Upper lobe of left lung (tissue), 4 donors: ENCODE measurements around the gene CEP85L.

Source experiments
- CTCF ChIP-seq, 6 experiments: fragments of 450-650 bp in 4 of 6; fragments of 200-600 bp in 2 of 6; sonication (generic) in 2 of 6; IDR thresholded peaks; one replicate each; pipeline ENCODE4 v1.5.1; 2016 to 2019; ENCODE audit warnings: antibody characterized with exemption in 6 of 6
- EP300 ChIP-seq, 4 donors: sonication (generic); formaldehyde crosslinking; IDR thresholded peaks; one replicate each; pipeline ENCODE4 v1.5.1; 2017; ENCODE audit warnings: antibody characterized with exemption in 4 of 4, control low read depth in 2 of 4
- POLR2A ChIP-seq, 4 donors: fragments of 450-650 bp; IDR thresholded peaks; one replicate each; pipeline ENCODE4 v1.5.1; 2016 to 2017; ENCODE audit warnings: antibody characterized with exemption in 4 of 4, mild to moderate bottlenecking in 2 of 4
- POLR2AphosphoS5 ChIP-seq, 2 donors: sonication (generic); formaldehyde crosslinking; IDR thresholded peaks; one replicate each; pipeline ENCODE4 v1.5.1; 2017; ENCODE audit warnings: antibody characterized with exemption in 2 of 2

GRCh38 chr6:118639054-118639964, 12.1 kb downstream of the CEP85L start:
- TF ChIP-seq CTCF (IDR thresholded peaks at IDR 0.05) = no peak
- no peak for TF ChIP-seq POLR2A (IDR thresholded peaks at IDR 0.05)
- TF ChIP-seq POLR2AphosphoS5 (IDR thresholded peaks at IDR 0.05) = no peak
- no peak for TF ChIP-seq EP300 (IDR thresholded peaks at IDR 0.05)
